ENCODE measurements around the gene DRD4. TPM values are rescaled to one million over a fixed set of nuclear protein-coding genes. Genes with fewer than 3 reads are reported as not detected.
"Not testable (repeated sequence)": the region's sequence is repeated elsewhere in the genome, so short reads cannot be mapped to it uniquely, and the experiment has no call there.

DRD4 gene
- total RNA-seq, 1 experiment from 2014 or later = not detected

GRCh38 chr11:678297-678696, 41.2 kb downstream of the DRD4 start:
- H3K36me3 ChIP-seq = peaks cover 61% of the 10 kb centered on the region
- DNase-seq = no peak
- H3K9me3 ChIP-seq = no peaks in the 10 kb centered on the region
- H3K4me3 ChIP-seq = no peak overlapping the region
- H3K27me3 ChIP-seq = no peaks in the 10 kb centered on the region

GRCh38 chr11:679271-680207, 42.5 kb downstream of the DRD4 start:
- Histone ChIP-seq H3K4me3 (no peak overlapping the region), H3K9me3 (no peaks in the 10 kb centered on the region), H3K36me3 (peaks cover 61% of the 10 kb centered on the region), H3K27me3 (no peaks in the 10 kb centered on the region)
- no peak for DNase-seq

DNA sequence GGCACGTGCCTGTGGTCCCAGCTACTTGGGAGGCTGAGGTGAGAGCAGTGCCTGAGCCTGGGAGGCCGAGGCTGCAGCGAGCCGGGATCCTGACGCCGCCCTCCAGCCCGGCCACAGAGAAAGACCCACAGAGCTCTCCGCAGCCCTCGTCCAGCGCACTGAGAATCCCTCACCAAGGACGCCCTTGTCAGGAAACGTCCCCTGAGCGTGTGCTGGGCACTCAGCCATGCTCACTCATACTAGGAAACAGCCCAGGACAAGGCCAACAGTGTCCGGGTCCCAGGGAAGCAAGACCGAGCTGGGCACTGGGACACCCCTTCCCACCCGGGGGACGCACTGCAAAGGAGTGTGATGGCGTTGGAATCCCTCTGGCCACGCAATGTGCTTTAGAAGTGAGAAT, 43.4 kb downstream of the DRD4 start:
- Histone ChIP-seq H3K27me3 (no peaks in the 10 kb centered on the region), H3K36me3 (peaks cover 61% of the 10 kb centered on the region), H3K9me3 (no peaks in the 10 kb centered on the region), H3K4me3 (no peak overlapping the region)
- DNase-seq = no peak

GRCh38 chr11:680970-681369, 43.9 kb downstream of the DRD4 start:
- Histone ChIP-seq H3K27me3 (no peaks in the 10 kb centered on the region), H3K9me3 (no peaks in the 10 kb centered on the region), H3K36me3 (peaks cover 63% of the 10 kb centered on the region), H3K4me3 (no peak overlapping the region)
- no peak for DNase-seq

DNA sequence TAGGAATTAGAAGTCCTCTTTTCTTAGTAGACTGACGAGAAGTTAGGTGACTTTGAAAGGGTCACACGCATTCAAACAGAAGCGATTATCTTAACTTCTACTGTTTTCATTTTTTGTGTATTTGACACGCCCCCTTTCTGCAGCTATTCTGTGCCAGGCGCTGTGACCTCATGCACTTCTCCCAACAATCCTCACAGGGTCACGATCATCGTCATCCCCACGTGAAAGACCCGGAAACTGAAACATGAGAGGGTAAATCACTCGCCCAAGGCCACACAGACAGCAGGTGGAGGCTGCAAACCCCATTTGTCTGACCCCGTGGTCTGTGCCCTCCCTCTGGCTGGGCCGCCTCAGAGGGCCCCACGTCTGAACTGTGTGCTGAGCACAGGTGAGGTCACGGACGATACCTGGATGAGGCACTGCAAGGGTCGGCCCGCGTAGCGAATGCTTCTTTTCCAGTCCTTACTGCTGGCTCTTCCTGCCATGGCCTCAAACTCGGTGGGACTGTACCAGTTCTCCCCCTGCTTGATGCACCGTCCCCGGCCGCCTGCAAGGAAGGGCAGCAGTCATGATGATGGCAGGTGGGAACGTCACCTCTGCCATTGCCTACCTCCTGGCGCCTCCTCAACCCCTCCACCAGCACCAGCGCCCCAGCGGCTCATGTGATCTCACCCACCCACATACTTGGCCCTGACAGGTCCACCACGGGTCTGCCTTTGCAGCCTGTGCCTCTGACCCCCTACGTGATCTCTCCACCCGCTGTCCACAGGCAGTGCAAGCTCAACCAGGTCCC, 49.6 kb downstream of the DRD4 start:
- DNase-seq = no peak
- H3K27me3 ChIP-seq = no peaks in the 10 kb centered on the region
- H3K4me3 ChIP-seq = no peak overlapping the region
- H3K36me3 ChIP-seq = peaks cover 74% of the 10 kb centered on the region
- H3K9me3 ChIP-seq = no peaks in the 10 kb centered on the region

DNA sequence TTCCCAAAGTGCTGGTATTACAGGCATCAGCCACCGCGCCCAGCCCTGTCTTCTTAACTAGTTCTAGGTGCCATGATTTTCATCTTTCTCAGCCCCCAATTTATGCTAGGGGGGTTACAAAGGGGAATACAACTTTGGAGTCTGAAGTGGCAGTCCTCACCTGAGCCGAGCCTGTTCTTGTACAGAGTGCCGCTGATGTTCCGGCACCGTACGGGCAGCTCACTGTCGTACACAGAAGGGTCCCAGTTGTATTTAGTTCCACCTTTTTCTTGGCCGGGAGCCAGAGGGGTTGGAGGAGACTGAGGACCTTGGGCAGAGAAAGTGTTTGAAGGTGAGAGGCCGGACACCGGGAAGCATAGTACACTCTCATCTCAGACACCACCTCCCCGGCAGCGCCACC, 50.7 kb downstream of the DRD4 start:
- Histone ChIP-seq H3K9me3 (no peaks in the 10 kb centered on the region), H3K27me3 (no peaks in the 10 kb centered on the region), H3K36me3 (peaks cover 66% of the 10 kb centered on the region), H3K4me3 (no peak overlapping the region)
- DNase-seq = no peak

- Histone ChIP-seq H3K4me3 (no peak overlapping the region), H3K9me3 (no peaks in the 10 kb centered on the region), H3K27me3 (no peaks in the 10 kb centered on the region), H3K36me3 (peaks cover 59% of the 10 kb centered on the region)
- DNase-seq = no peak
Measured at GRCh38 chr11:688681-689080, 51.6 kb downstream of the DRD4 start.

DNA sequence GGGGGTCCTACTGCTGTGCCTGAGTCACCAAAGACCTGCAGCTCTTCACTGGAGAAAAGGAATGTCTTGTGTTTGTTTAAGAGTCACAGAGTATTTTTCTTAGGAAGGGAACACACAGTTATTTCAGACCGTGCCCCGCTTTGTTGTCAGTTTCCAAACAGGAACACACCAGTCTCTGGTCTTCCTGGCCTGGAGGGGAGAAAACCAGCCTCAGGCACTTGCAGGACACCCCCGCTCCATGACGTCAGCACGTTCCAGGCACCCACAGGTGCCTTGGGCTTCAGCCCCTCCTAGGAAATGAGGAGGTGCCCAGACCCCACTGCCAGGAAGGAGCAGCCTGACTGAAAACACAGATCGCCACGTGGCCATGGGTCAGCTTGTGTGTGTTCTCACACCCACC, 52.6 kb downstream of the DRD4 start:
- Histone ChIP-seq H3K27me3 (no peaks in the 10 kb centered on the region), H3K9me3 (no peaks in the 10 kb centered on the region), H3K36me3 (peaks cover 49% of the 10 kb centered on the region), H3K4me3 (no peak overlapping the region)
- no peak for DNase-seq

- H3K9me3 ChIP-seq, DNase-seq, H3K4me3 ChIP-seq, H3K27me3 ChIP-seq: not testable (repeated sequence)
- peaks cover 45% of the 10 kb centered on the region for H3K36me3 ChIP-seq
Measured at GRCh38 chr11:690244-690643, 53.2 kb downstream of the DRD4 start.

Other genes starting within 250 kb of the DRD4 start
- 7.6 and 24.1 TPM in 2 replicates for gene PKP3, start 243.1 kb upstream of the DRD4 start, total RNA-seq (2014; rRNA removed; shearing (Covaris generic); ENCODE audit: low replicate concordance)
- gene SIGIRR, start 222.3 kb upstream of the DRD4 start, total RNA-seq (2014; rRNA removed; shearing (Covaris generic); ENCODE audit: low replicate concordance) = 28.8 and 89.5 TPM in 2 replicates
- gene ANO9, start 195.3 kb upstream of the DRD4 start, total RNA-seq (2014; rRNA removed; shearing (Covaris generic); ENCODE audit: low replicate concordance) = not detected in 2 replicates
- 30.2 and 43.3 TPM in 2 replicates for gene PTDSS2, start 187.0 kb upstream of the DRD4 start, total RNA-seq (2014; rRNA removed; shearing (Covaris generic); ENCODE audit: low replicate concordance)
- gene RNH1, start 130.0 kb upstream of the DRD4 start, total RNA-seq (2014; rRNA removed; shearing (Covaris generic); ENCODE audit: low replicate concordance) = 556 and 832 TPM in 2 replicates
- 78.8 and 207 TPM in 2 replicates for gene HRAS, start 101.7 kb upstream of the DRD4 start, total RNA-seq (2014; rRNA removed; shearing (Covaris generic); ENCODE audit: low replicate concordance)
- gene LRRC56, start 99.7 kb upstream of the DRD4 start, total RNA-seq (2014; rRNA removed; shearing (Covaris generic); ENCODE audit: low replicate concordance) = 0.63 TPM in 1 of 2 replicates, not detected in the other
- gene LMNTD2, start 76.5 kb upstream of the DRD4 start, total RNA-seq (2014; rRNA removed; shearing (Covaris generic); ENCODE audit: low replicate concordance) = 0.20 and 0.30 TPM in 2 replicates
- gene RASSF7, start 76.3 kb upstream of the DRD4 start, total RNA-seq (2014; rRNA removed; shearing (Covaris generic); ENCODE audit: low replicate concordance) = 3.0 and 25.8 TPM in 2 replicates
- 35.4 and 55.2 TPM in 2 replicates for gene PHRF1, start 60.8 kb upstream of the DRD4 start, total RNA-seq (2014; rRNA removed; shearing (Covaris generic); ENCODE audit: low replicate concordance)
- 9.1 and 10.1 TPM in 2 replicates for gene IRF7, start 21.3 kb upstream of the DRD4 start, total RNA-seq (2014; rRNA removed; shearing (Covaris generic); ENCODE audit: low replicate concordance)
- gene CDHR5, start 12.3 kb upstream of the DRD4 start, total RNA-seq (2014; rRNA removed; shearing (Covaris generic); ENCODE audit: low replicate concordance) = not detected in 2 replicates
- gene SCT, start 10.1 kb upstream of the DRD4 start, total RNA-seq (2014; rRNA removed; shearing (Covaris generic); ENCODE audit: low replicate concordance) = not detected in 2 replicates
- gene DEAF1, start 58.0 kb downstream of the DRD4 start, total RNA-seq (2014; rRNA removed; shearing (Covaris generic); ENCODE audit: low replicate concordance) = 14.8 and 34.6 TPM in 2 replicates
- gene TMEM80, start 58.5 kb downstream of the DRD4 start, total RNA-seq (2014; rRNA removed; shearing (Covaris generic); ENCODE audit: low replicate concordance) = 32.4 and 98.7 TPM in 2 replicates
- 10.7 and 23.4 TPM in 2 replicates for gene EPS8L2, start 69.0 kb downstream of the DRD4 start, total RNA-seq (2014; rRNA removed; shearing (Covaris generic); ENCODE audit: low replicate concordance)
- 200 and 209 TPM in 2 replicates for gene TALDO1, start 110.2 kb downstream of the DRD4 start, total RNA-seq (2014; rRNA removed; shearing (Covaris generic); ENCODE audit: low replicate concordance)
- gene GATD1, start 140.2 kb downstream of the DRD4 start, total RNA-seq (2014; rRNA removed; shearing (Covaris generic); ENCODE audit: low replicate concordance) = 46.1 and 80.1 TPM in 2 replicates
- not detected in 2 replicates for gene CEND1, start 152.8 kb downstream of the DRD4 start, total RNA-seq (2014; rRNA removed; shearing (Covaris generic); ENCODE audit: low replicate concordance)
- gene SLC25A22, start 161.0 kb downstream of the DRD4 start, total RNA-seq (2014; rRNA removed; shearing (Covaris generic); ENCODE audit: low replicate concordance) = 28.6 and 31.3 TPM in 2 replicates
- gene PIDD1, start 168.0 kb downstream of the DRD4 start, total RNA-seq (2014; rRNA removed; shearing (Covaris generic); ENCODE audit: low replicate concordance) = 4.9 and 10.8 TPM in 2 replicates
- gene RPLP2, start 172.7 kb downstream of the DRD4 start, total RNA-seq (2014; rRNA removed; shearing (Covaris generic); ENCODE audit: low replicate concordance) = 770 and 1,105 TPM in 2 replicates
- 4.2 and 12.4 TPM in 2 replicates for gene PNPLA2, start 181.6 kb downstream of the DRD4 start, total RNA-seq (2014; rRNA removed; shearing (Covaris generic); ENCODE audit: low replicate concordance)
- gene CRACR2B, start 190.7 kb downstream of the DRD4 start, total RNA-seq (2014; rRNA removed; shearing (Covaris generic); ENCODE audit: low replicate concordance) = not detected in 2 replicates
- 1,173 and 1,451 TPM in 2 replicates for gene CD151, start 195.7 kb downstream of the DRD4 start, total RNA-seq (2014; rRNA removed; shearing (Covaris generic); ENCODE audit: low replicate concordance)
- gene POLR2L, start 205.3 kb downstream of the DRD4 start, total RNA-seq (2014; rRNA removed; shearing (Covaris generic); ENCODE audit: low replicate concordance) = 9.7 and 190 TPM in 2 replicates
- 222 and 399 TPM in 2 replicates for gene TSPAN4, start 205.6 kb downstream of the DRD4 start, total RNA-seq (2014; rRNA removed; shearing (Covaris generic); ENCODE audit: low replicate concordance)